IPS DF 4.7 (cell line): ENCODE data around the gene CDH22.

Source experiments
- DNase-seq: peaks from one replicate; pipeline ENCODE4 v3.0.0-alpha.2; 2013; ENCODE audit warnings: low spot score; ENCODE audit errors: extremely low read depth

CDH22 gene

GRCh38 chr20:46243707-46244628, 64.3 kb downstream of the CDH22 start:
- no peak for DNase-seq

GRCh38 chr20:46242390-46242789, 65.9 kb downstream of the CDH22 start:
- DNase-seq = no peak

GRCh38 chr20:46240881-46241280, 67.4 kb downstream of the CDH22 start:
- DNase-seq = no peak

- DNase-seq = no peak
Measured at GRCh38 chr20:46240065-46240464, 68.2 kb downstream of the CDH22 start.

GRCh38 chr20:46237736-46238135, 70.6 kb downstream of the CDH22 start:
- no peak for DNase-seq

GRCh38 chr20:46237227-46237626, 71.1 kb downstream of the CDH22 start:
- DNase-seq = no peak

- DNase-seq = no peak
Measured at GRCh38 chr20:46235077-46235476, 73.2 kb downstream of the CDH22 start.

- no peak for DNase-seq
Measured at GRCh38 chr20:46233701-46234100, 74.6 kb downstream of the CDH22 start.

- no peak for DNase-seq
Measured at GRCh38 chr20:46232539-46232938, 75.8 kb downstream of the CDH22 start.

- no peak for DNase-seq
Measured at GRCh38 chr20:46230801-46231282, 77.5 kb downstream of the CDH22 start.

GRCh38 chr20:46230106-46230491, 78.2 kb downstream of the CDH22 start:
- DNase-seq = no peak

- no peak for DNase-seq
Measured at GRCh38 chr20:46229478-46230105, 78.7 kb downstream of the CDH22 start.

- DNase-seq = no peak
Measured at GRCh38 chr20:46228670-46229069, 79.6 kb downstream of the CDH22 start.

- DNase-seq = no peak
Measured at GRCh38 chr20:46227272-46227767, 81.0 kb downstream of the CDH22 start.

GRCh38 chr20:46226602-46227001, 81.7 kb downstream of the CDH22 start:
- no peak for DNase-seq

GRCh38 chr20:46222521-46223007, 85.7 kb downstream of the CDH22 start:
- DNase-seq = no peak

- no peak for DNase-seq
Measured at GRCh38 chr20:46221256-46221833, 87.0 kb downstream of the CDH22 start.

GRCh38 chr20:46220455-46221207, 87.7 kb downstream of the CDH22 start:
- DNase-seq = no peak

GRCh38 chr20:46219920-46220319, 88.4 kb downstream of the CDH22 start:
- no peak for DNase-seq

GRCh38 chr20:46219190-46219589, 89.1 kb downstream of the CDH22 start:
- DNase-seq = no peak

- no peak for DNase-seq
Measured at GRCh38 chr20:46218656-46219055, 89.6 kb downstream of the CDH22 start.
